ENCODE results near the gene ARHGEF37. TPM values are rescaled to one million over a fixed set of nuclear protein-coding genes. Genes with fewer than 3 reads are reported as not detected.
A peak's percentile ranks its signal among the peaks of the same experiment; 100 is the strongest.

Gene ARHGEF37
- total RNA-seq, 1 donor from 2014 or later, result 13.4 TPM

- Histone ChIP-seq H3K4me3 (no peak overlapping the region), H3K4me1 (peaks cover 4 to 5% of the 10 kb centered on the region in 2 donors), H3K36me3 (no peaks in the 10 kb centered on the region), H3K9me3 (no peaks in the 10 kb centered on the region), H3K27ac (no peak overlapping the region), H3K27me3 (no peaks in the 10 kb centered on the region)
- DNase-seq (ENCODE audit: low spot score in 2 of 2), result peak in 1 of 2 donors; percentile 22
- intact Hi-C loops (cut with DNase I), result no loop called here
- no peak for TF ChIP-seq CTCF (IDR thresholded peaks at IDR 0.05)
Observed at GRCh38 chr5:149576021-149576420, 5.3 kb upstream of the ARHGEF37 start.

DNA sequence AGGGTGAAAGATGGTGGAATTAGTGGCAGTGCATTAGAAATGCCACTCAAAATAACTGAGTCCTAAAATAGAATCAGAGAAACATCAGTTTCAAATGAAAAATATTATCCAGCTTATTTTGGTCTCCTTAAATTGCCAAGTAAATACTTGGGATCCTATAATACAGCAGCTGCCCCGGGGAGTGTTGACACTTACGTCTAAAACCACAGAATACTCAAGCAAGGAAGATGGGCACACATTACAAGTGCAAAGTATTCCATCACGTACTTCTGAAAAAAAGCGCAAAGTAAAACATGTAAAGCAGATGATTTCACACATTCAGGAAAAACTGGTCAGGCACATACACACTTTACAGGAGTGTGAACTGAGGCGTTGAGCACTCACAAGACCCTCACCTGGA, 2.4 kb upstream of the ARHGEF37 start:
- Histone ChIP-seq H3K27me3 (no peaks in the 10 kb centered on the region), H3K27ac (peak overlapping the region in 1 of 2 donors; percentile 84), H3K4me3 (no peak overlapping the region), H3K9me3 (no peaks in the 10 kb centered on the region), H3K36me3 (no peaks in the 10 kb centered on the region), H3K4me1 (peaks cover 13 to 15% of the 10 kb centered on the region in 2 donors)
- TF ChIP-seq CTCF (IDR thresholded peaks at IDR 0.05), result no peak
- peak in 1 of 2 donors; percentile 5 for DNase-seq (ENCODE audit: low spot score in 2 of 2)
- intact Hi-C loops (cut with DNase I), result no loop called here

GRCh38 chr5:149580808-149581191, 498 bp upstream of the ARHGEF37 start:
- Histone ChIP-seq H3K27me3 (no peaks in the 10 kb centered on the region), H3K27ac (peak overlapping the region; percentile 72 to 84), H3K4me1 (peaks cover 14 to 15% of the 10 kb centered on the region in 2 donors), H3K4me3 (peak overlapping the region; percentile 73 to 75), H3K9me3 (no peaks in the 10 kb centered on the region), H3K36me3 (no peaks in the 10 kb centered on the region)
- DNase-seq (ENCODE audit: low spot score in 2 of 2), result no peak
- no peak for TF ChIP-seq CTCF (IDR thresholded peaks at IDR 0.05)
- intact Hi-C loops (cut with DNase I), result no loop called here

DNA sequence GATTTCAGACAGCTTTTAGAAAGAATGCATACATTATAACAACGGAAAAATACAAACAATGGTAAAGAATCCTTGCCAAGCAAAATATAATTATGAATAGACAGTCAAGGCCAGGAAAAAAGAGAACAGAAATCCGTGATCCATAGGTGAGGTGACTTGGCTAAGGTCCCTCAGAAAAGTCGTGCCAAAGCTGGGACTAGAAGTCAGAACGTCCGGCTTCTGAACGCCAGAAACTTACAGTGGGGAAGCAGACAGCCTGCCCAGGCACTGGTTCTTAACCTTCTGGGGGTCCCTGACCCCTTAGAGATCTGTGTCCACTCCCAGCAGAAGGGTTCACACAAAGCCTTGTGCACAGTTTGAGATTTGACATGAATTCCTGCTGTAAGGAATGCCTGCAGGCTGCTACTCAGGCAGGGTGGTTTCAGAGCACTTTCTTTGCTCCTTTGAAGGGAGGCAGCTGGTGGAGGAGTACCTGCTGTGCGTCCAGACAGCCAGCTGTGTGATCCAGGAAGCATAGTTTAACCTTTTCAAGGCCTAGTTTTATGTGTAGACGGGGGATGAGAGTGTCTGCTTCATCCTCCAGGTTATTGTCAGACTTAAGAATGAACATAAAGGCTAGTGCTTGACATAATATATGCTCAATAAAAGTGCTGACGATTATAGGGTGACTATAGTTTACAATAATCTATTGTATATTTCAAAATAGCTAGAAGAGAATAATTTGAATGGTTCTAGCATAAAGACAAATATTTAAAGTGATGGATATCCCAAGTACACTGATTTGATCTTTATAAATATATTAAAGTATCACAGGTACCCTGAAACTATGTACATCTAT, 852 bp downstream of the ARHGEF37 start:
- Histone ChIP-seq H3K27ac (peak overlapping the region; percentile 72 to 84), H3K4me3 (peak overlapping the region; percentile 73 to 75), H3K36me3 (no peaks in the 10 kb centered on the region), H3K27me3 (no peaks in the 10 kb centered on the region), H3K9me3 (no peaks in the 10 kb centered on the region), H3K4me1 (peaks cover 14 to 16% of the 10 kb centered on the region in 2 donors)
- intact Hi-C loops (cut with DNase I), result no loop called here
- DNase-seq (ENCODE audit: low spot score in 2 of 2), result peak in 1 of 2 donors; percentile 55
- no peak for TF ChIP-seq CTCF (IDR thresholded peaks at IDR 0.05)

DNA sequence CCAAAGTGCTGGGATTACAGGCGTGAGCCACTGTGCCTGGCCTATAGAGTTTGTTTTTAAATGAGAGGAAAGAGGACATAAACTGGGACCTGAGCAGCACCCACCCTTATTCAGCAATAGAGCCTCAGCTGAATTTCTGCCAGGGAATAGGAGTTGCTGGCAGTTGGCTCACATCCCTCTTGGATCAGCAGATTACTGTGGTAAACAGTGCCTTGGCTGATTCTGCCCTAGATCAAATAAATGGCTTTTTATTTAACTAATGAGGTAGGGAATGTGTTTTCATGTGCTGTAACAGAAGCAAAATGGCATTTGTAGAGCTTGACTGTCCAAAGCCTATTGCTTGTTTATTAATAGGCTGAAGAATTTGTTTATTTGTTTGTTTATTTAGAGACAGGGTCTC, 2.1 kb downstream of the ARHGEF37 start:
- Histone ChIP-seq H3K27me3 (no peaks in the 10 kb centered on the region), H3K4me1 (peaks cover 14 to 27% of the 10 kb centered on the region in 2 donors), H3K9me3 (no peaks in the 10 kb centered on the region), H3K36me3 (no peaks in the 10 kb centered on the region), H3K27ac (peak overlapping the region; percentile 28 to 39), H3K4me3 (peak overlapping the region in 1 of 2 donors; percentile 4)
- intact Hi-C loops (cut with DNase I), result no loop called here
- no peak for TF ChIP-seq CTCF (IDR thresholded peaks at IDR 0.05)
- no peak for DNase-seq (ENCODE audit: low spot score in 2 of 2)

Data from ascending aorta (tissue), 2 donors.